Jurkat, Clone E6-1 (cell line): ENCODE results near the gene GK.
"Not testable (repeated sequence)": the region's sequence is repeated elsewhere in the genome, so short reads cannot be mapped to it uniquely, and the experiment has no call there.

Experiments used
- DNase-seq: peaks from one replicate; pipeline ENCODE4 v3.0.0-alpha.2; 2011; ENCODE audit warnings: low read depth, low spot score
- H3K4me3 ChIP-seq: 2 replicates; pipeline ENCODE4 v1.5.1; 2011; ENCODE audit warnings: mild to moderate bottlenecking, low read length, control low read depth, moderate library complexity

The GK gene

DNA sequence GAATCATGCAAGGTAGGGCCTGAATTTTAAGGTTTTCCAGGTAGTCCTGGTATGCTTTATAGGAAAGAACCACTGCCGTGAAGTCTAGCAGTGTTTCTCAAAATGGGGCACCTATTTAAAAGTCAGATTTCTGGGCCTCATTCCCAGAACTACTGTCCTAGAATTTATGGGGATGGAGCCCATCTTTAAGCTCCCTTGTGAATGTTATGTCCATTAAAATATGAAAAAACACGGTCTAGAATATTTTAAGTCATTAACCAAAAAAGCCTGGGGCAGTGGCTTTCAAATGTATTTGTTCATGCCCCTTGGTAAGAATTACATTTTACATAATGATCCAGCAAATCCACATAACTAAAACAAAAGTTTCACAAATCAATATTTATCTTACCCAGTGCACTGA, 35.4 kb downstream of the GK start:
- H3K4me3 ChIP-seq, result no peak overlapping the region
- no peak for DNase-seq

DNA sequence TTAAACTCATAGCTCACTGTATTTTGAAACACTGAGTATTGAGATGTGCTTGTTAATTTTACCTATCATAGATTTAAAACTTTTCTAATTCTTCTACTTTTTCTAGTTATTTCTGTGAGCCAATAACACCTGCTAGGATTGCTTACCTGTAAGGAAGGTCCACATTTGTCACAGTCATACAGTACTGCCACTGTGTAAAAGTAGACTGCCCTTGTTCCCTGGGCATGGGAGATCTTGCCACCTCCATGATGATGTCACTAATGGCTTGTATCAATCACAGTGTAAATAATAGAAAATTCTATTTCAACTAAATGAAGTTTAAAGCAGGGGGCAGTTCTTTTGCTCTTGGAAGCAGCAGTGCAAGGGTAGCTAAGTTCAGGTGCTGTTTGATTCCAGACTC, 35.9 kb downstream of the GK start:
- no peak overlapping the region for H3K4me3 ChIP-seq
- no peak for DNase-seq

DNA sequence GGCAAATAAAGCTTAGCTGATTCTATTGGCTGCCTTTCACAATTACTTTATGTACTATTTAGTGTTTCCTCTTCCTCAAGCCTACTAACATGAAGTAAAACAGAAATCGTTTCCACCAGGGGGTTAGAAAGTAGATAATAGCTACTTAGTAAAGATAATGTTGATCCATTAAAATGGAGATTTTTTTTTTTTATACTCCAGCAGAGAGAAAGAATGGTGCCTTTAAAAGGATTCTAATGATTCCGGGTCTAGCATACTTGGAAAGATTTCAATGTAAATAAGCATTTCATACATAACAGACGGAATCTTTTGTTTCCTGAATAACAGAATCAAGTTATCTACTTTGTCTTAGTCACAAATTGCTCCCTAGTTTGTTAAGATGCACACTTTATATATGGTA, 37.1 kb downstream of the GK start:
- H3K4me3 ChIP-seq, result no peak overlapping the region
- no peak for DNase-seq

DNA sequence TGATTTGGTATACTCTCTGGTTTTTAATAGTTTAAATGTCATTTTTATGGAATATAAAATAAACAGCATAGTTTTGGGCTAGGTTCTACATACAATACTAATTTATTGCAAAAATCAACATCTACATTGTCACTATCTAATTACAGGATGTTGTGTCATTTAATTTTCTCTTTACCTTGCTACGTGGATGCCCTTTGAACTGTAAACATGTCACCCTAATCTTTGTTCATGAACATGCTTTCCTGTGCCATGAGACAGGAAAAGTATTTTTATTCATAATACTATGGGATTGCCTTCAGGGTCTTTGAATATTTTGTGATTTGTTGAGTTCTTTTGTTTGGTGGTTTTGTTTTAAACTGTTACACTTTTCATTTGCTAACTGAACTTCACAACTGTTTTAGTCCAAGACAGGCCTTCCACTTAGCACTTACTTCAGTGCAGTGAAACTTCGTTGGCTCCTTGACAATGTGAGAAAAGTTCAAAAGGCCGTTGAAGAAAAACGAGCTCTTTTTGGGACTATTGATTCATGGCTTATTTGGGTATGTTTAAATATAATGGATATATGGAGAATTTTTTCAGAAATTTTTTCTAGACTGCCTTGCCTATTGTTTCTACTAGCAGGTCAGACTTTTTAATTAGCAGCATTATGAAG, 40.9 kb downstream of the GK start:
- no peak overlapping the region for H3K4me3 ChIP-seq
- DNase-seq, result no peak

DNA sequence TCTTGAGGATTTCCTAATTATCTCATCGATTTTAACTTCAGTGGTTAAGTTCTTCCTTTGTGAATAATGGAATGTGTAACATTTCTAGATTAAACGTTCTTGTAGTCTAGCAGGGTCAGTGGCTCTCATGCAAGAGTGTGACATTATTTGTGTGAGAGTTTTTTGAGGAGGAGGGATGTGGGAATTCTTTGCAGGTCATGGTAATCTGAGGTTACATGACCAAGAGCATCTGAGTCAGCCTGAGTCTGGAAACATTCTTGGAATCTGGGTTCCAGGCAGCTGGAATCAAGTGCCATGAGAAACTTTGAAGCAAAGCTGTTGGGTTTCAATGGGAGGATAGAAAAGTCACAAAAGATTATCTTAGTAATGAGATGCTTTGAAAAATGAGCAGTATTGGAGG, 49.5 kb downstream of the GK start:
- DNase-seq, result no peak
- H3K4me3 ChIP-seq, result no peak overlapping the region

DNA sequence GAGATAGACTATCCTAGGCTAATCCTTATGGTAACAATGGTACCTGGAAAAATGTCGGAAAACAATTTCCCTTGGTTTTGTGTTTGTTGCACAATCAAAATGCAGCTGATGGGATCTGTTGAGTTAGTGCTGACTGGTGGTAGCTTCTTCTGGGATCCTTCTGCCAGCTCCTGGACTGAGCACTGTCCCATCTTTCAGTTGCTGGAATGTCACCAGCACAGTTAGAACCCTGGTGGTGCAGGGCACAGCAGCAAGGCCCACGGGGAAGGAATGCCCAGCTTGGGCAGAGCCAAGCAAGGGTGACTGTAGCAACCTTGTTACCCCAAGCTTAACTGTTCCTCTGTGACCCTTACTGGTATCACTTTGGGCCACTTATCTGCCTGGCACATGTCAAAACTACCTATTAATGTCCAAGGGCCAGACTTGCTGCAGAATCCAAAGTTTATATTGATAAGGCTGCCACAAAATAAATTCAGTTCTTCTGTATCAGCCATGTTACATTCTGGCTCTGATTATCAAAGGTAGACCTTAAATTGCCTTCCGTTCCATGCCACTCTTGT, 53.1 kb downstream of the GK start:
- no peak overlapping the region for H3K4me3 ChIP-seq
- DNase-seq, result no peak

DNA sequence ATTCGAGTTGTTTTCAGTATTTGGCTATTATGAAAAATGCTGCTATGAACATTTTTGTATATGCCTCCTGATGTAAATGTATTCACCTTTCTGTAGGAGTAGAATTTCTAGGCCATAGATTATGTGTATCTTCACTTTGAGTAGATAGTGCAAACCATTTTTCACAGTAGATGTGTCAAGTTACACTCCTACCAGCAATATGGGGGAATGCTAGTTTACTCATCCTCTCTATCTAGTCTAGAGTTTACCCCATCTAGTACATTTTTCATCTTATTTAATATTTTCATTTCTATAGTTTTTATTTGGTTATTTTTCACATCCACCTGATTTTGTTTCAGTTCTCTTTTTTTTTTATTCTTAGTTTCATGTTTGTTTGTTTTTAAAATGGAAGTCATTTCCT, 59.0 kb downstream of the GK start:
- H3K4me3 ChIP-seq, result no peak overlapping the region

DNA sequence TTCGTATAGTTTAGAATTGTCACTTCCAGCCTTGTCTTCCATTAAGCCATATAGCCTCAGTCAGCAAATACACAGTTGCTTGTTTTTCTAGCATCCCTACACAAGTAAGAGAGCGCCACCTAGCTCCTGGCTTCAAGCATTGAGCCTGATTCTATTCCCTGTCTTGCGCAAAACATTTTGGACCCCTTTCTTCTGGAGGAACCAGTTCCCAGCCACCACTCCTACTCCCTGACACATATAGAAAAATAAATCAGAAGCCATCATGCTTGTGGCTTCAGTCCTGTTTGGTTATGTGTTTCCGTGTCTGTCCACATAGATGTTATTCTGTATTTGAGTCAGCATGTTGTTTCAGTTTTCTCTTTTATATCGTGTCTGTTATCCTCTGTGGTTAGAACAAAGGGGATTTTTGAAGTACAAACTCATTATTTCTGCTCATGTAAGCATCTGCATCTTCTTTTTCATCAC, 59.9 kb downstream of the GK start:
- DNase-seq, result peak; percentile 21
- H3K4me3 ChIP-seq, result no peak overlapping the region

More for the DNA sequence above, 59.0 kb downstream of the GK start:
- no peak for DNase-seq

DNA sequence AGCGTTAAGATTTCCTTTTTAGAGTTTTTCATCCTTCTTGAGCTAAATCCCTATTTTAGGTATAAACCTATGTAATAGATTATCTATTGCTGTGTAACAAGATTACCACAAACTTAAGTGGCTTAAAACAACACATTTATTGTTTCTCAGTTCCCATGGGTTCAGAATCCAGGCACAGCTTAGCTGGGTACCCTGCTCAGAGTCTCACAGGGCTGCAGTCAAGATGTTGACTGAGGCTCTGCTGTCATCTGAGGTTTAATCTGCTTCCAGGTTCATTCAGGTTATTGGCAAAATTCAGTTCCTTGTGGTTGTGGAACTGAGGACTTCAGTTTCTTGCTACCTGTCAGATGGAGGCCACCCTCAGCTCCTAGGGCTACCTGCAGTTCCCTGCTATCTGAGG, 60.9 kb downstream of the GK start:
- H3K4me3 ChIP-seq, result no peak overlapping the region
- no peak for DNase-seq

DNA sequence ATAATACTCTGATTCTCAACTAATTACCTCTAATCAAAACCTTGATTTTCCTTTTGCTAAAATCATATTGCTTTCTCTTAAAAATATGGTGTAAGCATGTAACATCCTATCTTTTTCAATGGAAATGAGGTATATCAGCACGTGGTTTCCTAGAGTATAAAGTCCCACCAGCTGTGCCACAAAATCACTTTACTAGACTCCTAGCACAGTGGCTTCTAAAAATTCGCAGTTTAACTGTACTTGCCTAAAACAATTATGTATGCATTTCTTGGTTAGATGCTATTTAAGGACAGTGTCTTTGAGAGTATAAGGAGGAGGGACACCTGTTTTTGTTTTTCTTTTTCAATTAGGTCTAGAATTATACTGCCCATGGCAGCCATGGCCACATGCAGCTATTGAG, 62.8 kb downstream of the GK start:
- DNase-seq, result no peak
- no peak overlapping the region for H3K4me3 ChIP-seq

DNA sequence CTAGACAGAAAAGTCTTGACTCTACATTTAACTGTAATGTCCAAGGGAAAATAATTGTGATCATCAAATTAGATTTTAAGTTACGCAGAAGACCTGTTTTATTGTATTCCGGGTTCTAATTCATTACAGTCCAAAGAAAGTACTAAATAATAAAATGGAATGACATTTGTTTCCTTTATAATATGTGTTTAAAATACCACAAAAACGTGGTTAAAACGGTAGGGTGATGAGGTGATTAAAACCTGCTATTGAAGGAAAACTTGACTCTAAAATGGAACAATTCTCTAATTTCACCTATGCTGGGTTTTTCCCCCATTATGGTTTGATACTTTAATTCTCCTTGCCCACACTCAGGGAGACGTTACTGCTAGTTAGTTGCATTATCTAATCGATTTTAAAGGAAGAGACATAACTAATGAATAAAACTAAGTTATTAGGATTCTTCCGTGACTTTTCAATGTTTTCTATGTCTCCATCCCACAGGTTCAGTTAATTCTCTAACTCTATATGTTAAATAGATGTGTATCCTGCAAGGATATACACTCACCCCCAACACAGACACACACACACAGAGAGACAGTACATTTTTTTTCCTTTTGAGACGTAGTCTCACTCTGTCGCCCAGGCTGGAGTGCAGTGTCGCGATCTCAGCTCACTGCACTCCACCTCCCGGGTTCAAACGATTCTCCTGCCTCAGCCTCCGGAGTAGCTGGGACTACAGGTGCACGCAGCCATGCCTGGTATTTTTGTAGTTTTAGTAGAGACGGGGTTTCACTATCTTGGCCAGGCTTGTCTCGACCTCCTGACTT, 80.8 kb downstream of the GK start:
- DNase-seq, result no peak
- H3K4me3 ChIP-seq, result no peak overlapping the region

DNA sequence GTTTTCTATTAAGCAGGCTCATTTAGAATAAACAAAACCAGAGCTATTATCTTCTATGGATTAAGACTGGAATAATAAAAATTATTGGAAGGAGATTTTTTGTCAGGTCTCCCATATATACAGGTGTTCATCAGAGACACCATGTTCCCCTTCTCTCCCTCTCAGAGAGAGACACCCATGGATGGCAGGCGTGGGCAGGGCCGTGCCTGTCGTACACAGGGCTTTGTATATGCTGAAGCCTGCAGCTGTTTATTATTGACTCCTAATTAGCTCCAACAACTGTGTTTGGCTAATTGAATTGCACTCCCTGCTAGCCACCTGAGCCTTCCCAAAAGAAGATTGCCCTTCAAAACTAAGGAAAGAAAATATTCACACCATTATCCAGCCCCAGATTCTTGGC, 81.6 kb downstream of the GK start:
- no peak overlapping the region for H3K4me3 ChIP-seq
- DNase-seq, result no peak

DNA sequence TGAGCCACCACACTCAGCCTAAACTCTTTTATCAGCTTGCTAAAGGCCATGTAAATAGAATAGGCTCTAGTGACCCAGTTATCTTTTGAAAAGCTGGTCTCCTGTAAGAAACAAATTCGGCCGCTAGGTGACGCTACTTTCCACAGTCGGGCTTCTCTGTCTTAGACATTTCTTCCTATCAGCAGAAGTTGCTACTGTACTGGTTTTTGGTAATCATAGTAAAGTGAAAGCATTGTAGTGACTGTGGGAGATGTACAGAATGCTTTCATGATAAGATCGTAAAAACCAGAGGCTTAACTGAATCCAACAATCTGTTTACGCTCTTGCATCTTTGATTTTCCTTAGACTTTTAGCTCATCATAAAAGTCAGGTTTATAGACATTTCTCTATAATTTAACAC, 82.6 kb downstream of the GK start:
- no peak overlapping the region for H3K4me3 ChIP-seq
- peak; percentile 70 for DNase-seq

DNA sequence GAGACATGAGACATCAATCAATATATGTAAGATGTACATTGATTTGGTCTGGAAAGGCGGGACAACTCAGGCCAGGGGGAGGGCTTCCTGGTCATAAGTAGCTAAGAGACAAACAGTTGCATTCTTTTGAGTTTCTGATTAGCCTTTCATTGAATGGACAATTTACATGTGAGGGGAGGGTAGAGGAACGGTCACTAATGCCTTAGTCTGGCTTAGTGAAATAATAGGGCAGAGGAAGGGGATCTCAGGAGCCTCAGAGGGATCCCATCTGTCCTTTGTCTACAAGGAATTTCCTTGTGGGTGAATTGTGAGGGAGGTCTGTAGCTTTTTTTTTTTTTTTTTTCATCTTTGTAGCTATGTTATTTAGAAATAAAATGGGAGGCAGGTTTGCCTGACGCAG, 88.3 kb downstream of the GK start:
- H3K4me3 ChIP-seq, result no peak overlapping the region
- no peak for DNase-seq

DNA sequence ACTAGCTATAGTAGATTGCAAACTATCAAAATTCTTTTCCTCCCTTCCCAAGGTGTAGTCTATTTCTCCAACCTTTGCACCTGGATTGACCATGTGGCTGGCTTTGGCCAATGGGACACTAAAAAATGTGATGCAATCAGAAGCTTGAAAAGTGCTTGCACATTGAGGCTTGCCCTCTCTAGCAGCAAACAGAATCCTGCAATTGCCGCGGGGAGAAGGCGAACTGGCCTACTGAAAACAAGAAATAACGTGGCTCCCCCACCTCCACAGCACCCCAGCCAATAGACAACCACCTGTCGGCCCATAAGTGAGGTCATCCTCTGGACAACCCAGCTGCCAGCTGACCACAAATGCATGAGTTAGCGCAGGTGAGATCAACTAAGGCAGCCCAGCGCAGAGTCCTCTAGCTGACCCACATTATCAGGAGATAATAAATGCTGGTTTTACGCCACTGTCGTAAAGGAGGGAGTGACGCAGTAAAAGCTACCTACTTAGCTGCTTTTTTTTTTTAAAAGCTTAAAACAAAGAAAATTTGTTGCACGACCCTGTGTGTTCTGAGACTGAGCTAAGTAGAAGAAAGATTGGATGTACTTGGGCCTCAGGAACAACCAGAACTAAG, 95.2 kb downstream of the GK start:
- DNase-seq, result no peak
- H3K4me3 ChIP-seq, result no peak overlapping the region

DNA sequence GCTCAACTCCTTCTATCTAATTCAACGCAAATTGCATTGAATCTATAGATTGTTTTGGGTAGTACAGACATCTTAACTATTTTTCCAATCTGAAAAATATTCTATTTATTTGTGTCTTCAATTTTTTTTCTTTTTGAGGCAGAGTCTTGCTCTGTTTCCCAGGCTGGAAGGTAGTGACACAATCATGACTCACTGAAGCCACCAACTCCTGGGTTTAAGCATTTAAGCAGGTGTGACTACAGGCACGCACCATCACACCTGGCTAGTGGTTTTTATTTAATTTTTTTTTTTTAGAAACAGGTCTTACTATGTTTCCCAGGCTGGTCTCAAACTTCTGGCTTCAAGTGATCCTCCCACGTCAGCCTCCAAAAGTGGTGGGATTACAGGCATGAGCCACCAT, 98.3 kb downstream of the GK start:
- no peak overlapping the region for H3K4me3 ChIP-seq
- no peak for DNase-seq

DNA sequence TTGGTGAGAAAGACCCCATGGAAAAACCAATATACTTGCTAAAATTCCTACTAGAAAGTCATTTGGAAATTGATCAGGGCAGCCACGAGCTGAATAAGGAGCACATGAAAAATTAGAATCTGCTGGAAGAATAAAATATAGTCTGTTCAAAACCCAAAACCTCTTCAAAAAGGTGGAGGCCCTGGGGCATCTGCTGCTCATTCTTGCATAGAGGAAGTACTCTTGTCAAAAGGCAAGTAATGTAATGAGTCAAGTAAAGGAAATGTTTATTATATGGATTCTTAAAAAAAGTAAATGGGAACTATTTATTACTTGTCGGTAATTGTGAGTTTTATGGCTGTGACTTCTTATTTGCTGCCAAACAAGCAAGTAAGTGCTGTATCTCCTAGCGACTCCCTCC, 109.5 kb downstream of the GK start:
- DNase-seq, result no peak
- H3K4me3 ChIP-seq, result no peak overlapping the region

DNA sequence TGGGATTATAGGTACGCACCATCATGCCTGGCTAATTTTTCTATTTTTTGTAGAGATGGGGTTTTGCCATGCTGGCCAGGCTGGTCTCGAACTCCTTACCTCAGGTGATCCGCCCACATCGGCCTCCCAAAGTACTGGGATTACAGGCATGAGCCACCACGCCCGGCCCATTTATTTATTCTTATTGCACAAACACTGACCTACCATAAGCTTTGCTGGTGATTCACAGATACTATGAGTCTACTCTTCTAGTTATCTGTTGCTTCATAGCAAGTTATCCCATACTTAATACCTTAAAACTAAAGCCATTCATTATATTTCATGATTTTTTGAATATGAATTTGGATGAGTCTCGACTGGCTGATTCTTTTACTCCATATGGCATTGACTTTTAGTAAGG, 120.5 kb downstream of the GK start:
- not testable (repeated sequence) for DNase-seq, H3K4me3 ChIP-seq

DNA sequence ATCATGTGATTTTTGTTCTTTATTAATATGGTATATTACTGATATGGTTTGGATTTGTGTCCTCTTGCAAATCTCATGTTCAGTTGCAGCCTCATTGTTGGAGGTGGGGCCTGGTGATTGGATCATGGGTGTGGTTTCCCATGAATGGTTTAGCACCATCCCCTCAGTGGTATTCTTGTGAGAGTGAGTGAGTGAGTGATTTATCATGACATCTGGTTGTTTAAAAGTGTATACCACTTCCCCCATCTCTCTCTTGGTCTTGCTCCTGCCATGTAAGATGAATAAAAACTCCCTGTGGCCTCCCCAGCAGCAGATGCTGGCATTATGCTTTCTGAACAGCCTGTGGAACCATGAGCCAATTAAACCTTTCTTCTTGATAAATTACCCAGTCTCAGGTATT, 124.4 kb downstream of the GK start:
- H3K4me3 ChIP-seq, result no peak overlapping the region
- DNase-seq, result no peak

DNA sequence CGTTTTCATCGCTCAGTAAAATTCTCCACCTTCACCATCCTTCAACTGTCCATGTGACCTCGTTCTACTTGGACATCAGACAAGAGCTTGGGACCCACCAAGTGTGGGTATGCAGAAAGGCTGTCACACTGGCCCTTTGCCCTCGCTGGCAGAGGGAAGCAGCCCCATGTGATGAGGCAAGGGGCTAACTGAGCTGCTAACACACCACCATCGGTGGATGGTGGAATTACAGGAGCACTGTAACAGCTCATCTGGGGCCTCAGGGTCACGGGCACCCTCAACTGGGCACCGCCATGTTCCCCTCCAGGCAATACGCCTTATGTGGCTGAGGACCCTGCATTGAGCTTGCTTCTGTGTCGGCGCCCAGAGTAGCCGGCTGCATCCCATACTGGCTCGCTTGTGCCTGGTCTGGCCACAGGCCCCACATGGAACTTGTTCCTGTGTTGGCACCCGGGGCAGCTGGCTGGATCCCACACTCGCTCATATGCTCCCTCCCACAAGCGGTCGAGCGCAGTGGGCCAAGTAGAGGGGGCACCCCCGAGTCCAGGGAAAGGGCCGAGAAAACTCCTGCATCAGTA, 126.3 kb downstream of the GK start:
- no peak for DNase-seq

More for the DNA sequence above, 126.3 kb downstream of the GK start:
- no peak overlapping the region for H3K4me3 ChIP-seq
